Stimulated activated CD8-positive, alpha-beta memory T cell treated with anti-CD3 and anti-CD28 coated beads, Interleukin-2, amount 100 ng/mL, for 48 hours (primary cell): ENCODE results near the gene RIN1.
"Not testable (repeated sequence)": the region's sequence is repeated elsewhere in the genome, so short reads cannot be mapped to it uniquely, and the experiment has no call there.

ENCODE experiments used
- DNase-seq, 2 donors: peaks; one replicate each; pipeline ENCODE4 v3.0.0-alpha.2; 2020; ENCODE audit warnings: low read depth in 2 of 2

The RIN1 gene

GRCh38 chr11:66320289-66320688 is 15.9 kb downstream of the RIN1 start:
- DNase-seq, result not testable (repeated sequence)

DNA sequence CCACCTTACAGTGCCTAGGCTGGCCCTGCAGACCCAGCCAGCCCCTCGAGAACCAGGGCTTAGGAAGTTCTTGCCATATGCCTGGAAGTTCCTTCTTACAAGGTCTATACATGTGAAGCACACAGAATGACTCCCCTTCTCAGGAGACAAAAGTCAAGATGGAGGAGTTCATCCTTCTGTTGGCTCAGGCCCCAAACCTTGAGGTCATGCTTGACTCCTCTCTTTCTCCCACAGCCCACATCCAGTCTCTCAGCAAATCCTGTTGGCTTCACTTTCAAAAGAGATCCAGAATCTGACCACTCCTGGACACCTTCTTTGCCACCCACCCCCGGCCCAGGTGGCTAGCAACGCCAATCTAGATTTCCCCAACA is 17.6 kb downstream of the RIN1 start:
- DNase-seq, result no peak

- DNase-seq, result peak in 1 of 2 donors; percentile 56
These were observed 18.3 kb downstream of the RIN1 start for GRCh38 chr11:66317723-66318599.

DNA sequence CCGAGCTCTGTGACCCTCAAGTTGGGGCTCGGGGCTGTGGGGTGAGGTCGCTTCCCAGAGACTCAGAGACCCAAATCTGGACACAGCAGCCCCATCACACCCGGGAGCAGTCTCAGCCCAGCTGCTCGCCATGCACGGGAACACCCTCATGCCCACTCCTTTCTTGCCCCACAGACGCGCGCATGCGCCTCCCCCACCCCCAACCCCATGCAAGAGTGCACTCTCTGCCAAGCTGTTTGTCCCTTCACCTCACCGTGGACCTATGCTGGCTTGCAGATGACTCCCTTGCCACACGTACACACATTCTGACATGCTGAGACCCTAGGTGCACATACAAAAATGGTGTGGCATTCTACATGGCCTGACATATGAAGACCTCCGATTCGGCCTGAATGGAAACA is 18.9 kb downstream of the RIN1 start:
- DNase-seq, result peak in 1 of 2 donors; percentile 44

- DNase-seq, result no peak
These were observed 19.4 kb downstream of the RIN1 start, which contains the start of gene CD248 for GRCh38 chr11:66316849-66317251. CD248 (minus strand) TSS chr11:66317044; CDS start chr11:66317027, 17 bp downstream.

DNA sequence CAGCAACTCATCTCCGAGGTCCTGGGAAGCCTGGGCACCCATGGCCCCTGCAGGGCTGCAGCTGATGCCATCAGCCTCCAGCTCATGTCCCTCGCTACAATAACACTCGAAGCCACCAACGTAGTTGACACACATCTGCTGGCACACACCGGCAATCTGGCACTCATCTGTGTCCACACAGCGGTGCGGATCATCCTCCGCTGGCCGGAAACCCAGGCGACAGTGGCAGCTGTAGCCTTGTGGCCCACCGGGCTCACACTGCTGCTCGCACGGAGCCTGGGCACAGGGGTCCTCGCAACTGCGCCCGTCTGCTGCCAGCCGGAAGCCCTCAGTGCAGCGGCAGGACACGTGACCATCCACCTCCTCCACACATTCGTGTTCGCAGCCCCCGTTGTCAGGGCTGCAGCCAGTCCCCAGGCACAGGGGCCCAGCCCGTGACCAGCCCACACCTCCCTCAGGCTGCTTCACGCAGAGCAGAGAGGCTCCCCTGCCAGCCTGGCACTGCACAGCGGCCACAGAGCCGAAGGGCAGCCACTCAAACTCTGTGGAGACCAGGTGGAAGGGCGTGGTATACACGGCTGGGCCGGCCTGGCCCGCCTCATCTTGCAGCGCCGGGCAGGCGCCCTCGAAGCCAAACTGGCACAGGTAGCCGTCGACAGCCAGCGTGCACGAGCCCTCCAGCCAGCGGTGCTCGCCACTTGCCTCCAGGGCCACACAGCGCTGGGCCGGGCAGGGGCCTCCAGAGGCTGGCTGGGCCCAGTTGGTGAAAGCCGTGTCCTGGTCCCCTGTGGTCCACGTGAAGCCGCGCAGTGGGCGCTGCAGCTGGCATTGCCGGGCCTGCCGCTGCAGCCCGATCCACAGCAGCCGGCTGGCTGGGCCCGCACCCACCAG is 20.1 kb downstream of the RIN1 start:
- DNase-seq, result no peak

- DNase-seq, result no peak
These were observed 20.7 kb downstream of the RIN1 start for GRCh38 chr11:66315498-66315885.

GRCh38 chr11:66314561-66315497 is 21.4 kb downstream of the RIN1 start:
- DNase-seq, result no peak

DNA sequence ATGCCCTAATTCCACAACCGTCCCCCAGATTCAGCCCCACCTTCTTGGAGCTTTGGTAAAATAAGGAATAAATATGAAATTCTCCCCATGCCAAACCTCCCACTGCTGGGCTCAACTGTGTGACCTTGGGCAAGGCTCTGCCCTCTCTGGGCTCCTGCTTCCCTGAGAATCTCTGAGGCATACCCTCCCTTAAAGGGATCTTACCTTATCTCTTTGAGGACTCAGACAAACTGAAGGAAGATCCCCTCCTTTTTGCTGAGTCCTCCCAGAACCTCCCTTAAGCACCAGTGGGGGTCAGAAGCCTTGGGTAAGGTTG is 22.1 kb downstream of the RIN1 start:
- DNase-seq, result no peak

- DNase-seq, result no peak
These were observed 22.7 kb downstream of the RIN1 start for GRCh38 chr11:66313321-66314185.

- DNase-seq, result peak; percentile 90 to 95
These were observed 23.5 kb downstream of the RIN1 start for GRCh38 chr11:66312549-66313320.

DNA sequence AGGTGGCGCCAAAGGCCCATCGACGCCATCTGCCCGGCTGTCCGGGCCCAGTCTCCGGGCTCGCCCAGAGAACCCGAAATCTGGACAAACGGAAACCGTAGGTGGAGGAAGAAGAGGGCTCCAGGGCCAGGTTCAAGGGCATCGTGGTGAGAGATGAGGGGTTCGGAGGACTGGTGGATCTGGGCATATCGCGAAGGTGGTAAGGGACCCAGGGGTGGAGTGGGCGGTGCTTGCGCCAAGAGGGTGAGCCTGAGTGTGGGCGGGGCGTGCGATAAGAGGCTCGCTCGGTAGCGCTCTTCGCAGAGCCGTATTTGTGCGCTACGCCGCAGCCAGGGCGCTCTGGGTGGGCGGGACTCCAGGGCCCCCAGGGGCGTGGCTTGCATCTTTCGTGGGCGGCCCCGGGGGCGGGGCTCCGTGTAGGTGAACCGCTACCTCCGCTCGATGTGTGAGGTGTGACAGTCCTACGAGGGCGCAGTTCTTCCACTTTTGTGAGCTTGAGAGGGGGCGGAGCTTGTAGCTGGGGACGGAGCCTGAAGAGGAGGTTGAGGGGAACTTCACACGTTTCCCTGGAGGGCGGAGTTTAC is 24.2 kb downstream of the RIN1 start:
- peak; percentile 94 to 96 for DNase-seq

GRCh38 chr11:66311470-66311964 is 24.7 kb downstream of the RIN1 start:
- DNase-seq, result no peak

DNA sequence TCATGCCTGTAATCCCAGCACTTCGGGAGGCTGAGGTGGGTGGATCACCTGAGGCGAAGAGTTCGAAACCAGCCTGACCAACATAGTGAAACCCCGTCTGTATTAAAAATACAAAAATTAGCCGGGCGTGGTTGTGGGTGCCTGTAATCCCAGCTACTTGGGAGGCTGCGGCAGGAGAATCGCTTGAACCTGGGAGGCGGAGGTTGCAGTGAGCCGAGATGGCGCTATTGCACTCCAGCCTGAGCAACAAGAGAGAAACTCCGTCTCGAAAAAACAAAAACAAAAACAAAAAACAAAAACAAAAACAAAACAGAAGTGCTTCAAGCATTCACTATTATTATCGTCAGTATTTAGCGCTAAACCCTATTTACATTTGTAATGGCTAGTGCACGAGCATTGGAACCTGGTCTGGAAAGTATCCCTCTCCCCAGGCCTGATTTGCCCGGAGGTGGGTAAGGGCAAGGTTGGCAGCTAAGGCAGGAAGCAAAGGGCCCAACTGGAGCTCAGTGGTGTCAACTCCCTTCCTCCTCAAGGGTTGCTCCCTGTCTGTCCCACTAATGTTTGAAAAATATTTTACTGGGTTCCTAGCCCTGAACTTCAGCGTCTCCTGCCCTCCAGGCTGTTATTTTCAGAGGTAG is 25.3 kb downstream of the RIN1 start:
- not testable (repeated sequence) for DNase-seq

DNA sequence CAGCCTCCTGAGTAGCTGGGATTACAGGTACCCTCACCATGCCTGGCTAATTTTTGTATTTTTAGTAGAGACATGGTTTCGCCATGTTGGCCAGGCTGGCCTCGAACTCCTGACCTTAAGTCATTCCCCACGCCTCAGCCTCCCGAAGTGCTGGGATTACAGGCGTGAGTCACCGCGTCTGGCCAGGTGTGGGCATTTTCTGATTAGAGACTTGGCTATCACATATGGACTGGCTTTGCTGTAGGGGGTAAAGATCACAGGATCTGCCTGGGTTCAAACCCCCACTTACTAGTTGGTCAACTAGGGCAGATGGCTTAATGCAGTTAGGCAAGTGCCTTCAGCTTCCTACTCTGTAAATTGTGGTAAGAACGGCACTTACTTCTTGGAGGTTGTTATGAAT is 25.9 kb downstream of the RIN1 start:
- DNase-seq, result no peak

DNA sequence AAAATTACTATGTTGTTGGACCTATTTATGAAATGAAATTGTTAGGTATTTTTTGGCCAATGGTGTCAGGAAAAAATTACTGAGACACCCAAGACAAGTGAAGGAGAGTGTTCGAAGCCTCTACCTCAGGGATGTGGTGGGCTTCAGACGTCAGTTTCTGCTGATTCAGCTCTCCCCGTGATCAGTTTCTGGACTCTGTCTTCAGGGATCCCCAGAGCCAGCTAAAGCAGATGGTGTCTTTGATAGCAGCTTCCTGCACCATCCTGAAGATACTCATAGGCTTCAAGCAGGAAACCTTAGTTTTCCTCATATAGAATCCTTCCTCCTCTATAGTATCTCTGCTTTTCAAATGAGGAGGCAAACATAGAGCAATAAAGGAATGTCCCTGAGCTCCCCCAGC is 26.8 kb downstream of the RIN1 start:
- no peak for DNase-seq

DNA sequence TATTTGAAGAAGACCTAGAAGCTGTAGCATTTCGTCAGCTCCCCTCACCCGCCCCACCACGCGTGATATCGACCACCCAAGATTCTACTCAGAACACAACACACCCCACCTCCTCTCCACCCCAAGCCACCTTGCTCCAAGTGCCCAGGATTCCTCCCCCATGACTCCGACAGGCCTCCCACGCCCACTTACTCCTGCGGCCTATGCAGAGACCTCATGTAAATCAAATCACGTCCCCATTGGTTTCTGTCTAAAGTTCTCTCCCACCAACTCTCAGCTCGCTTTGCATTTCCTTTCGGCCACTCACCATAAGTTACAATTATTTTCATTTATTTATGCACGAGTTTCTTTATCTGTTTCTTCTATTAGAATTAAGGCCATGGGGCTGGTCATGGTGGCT is 33.6 kb downstream of the RIN1 start:
- no peak for DNase-seq

DNA sequence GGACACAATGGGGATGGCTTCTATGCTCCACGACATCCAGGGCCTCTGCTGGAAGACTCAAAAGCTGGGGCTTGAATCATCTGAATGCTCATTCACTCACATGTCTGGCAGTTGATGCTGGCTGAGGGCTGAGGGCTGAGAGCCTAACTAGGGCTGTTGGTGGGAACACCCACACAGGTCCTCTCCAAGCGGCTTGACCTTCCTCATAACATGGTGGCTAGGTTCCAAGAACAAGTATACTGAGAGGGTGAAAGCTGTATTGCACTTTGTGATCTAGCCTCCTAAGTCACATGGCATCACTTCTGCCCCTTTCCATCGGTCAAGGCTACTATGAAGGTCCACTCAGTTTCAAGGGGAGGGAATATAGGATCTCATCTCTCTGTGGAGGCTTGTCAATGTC is 37.0 kb downstream of the RIN1 start:
- DNase-seq, result no peak

DNA sequence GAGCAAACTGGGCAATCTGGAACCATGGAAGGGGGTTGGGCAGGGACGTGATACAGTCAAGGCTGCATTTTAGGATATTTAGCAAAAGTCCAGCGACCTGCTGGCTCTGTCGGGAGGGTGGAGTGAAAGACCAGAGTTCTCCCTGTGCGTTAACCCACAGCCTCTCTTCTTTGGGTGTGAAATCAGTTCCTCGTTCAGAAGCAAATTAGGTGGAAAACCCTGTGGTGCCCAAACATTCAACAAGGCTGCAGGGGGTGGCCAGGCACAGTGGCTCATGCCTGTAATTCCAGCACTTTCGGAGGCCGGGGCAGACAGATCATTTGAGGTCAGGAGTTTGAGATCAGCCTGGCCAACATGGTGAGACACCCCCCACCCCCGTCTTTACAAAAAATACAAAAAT is 38.6 kb downstream of the RIN1 start:
- no peak for DNase-seq
